ENCODE measurements around the gene OAF. TPM values are rescaled to one million over a fixed set of nuclear protein-coding genes. Genes with fewer than 3 reads are reported as not detected.
A peak's percentile ranks its signal among the peaks of the same experiment; 100 is the strongest.

Gene OAF
- total RNA-seq, 2 experiments from 2014 or later: 3.7 to 4.6 TPM

- Mint-ChIP-seq H3K4me1 (ENCODE audit: low read depth) (peaks cover 16% of the 10 kb centered on the region), H3K9me3 (no peaks in the 10 kb centered on the region), H3K27ac (no peak overlapping the region), H3K36me3 (ENCODE audit: low read depth) (no peaks in the 10 kb centered on the region), H3K27me3 (peaks cover 11% of the 10 kb centered on the region), H3K4me3 (peak overlapping the region; percentile 37)
- ATAC-seq (no peak), DNase-seq (no peak)
- ChIA-PET CTCF (interaction anchor here (1.2 to 2.1 kb wide), 2 partner anchors 17 to 91 kb away, joined by 4 to 12 read pairs; no protein-coding TSS in a partner anchor), POLR2A (no interaction called here)
- intact Hi-C loops (cut with micrococcal nuclease): no loop called here
- TF ChIP-seq CTCF (IDR thresholded peaks at IDR 0.05): no peak
These were observed 1.5 kb downstream of the OAF start for GRCh38 chr11:120212259-120212878.

GRCh38 chr11:120212926-120213325, 2.1 kb downstream of the OAF start:
- Mint-ChIP-seq H3K4me1 (ENCODE audit: low read depth) (peaks cover 16% of the 10 kb centered on the region), H3K4me3 (no peak overlapping the region), H3K9me3 (no peaks in the 10 kb centered on the region), H3K27me3 (peaks cover 9% of the 10 kb centered on the region), H3K36me3 (ENCODE audit: low read depth) (no peaks in the 10 kb centered on the region), H3K27ac (no peak overlapping the region)
- TF ChIP-seq CTCF (IDR thresholded peaks at IDR 0.05): no peak
- intact Hi-C loops (cut with micrococcal nuclease): no loop called here
- CTCF ChIA-PET: interaction anchor here (0.9 to 2.1 kb wide), 4 partner anchors 17 to 484 kb away, joined by 3 to 12 read pairs (median 4); partner anchors contain the start of gene NECTIN1
- ATAC-seq (no peak), DNase-seq (no peak)
- POLR2A ChIA-PET: no interaction called here

- TF ChIP-seq CTCF (IDR thresholded peaks at IDR 0.05): no peak
- intact Hi-C loops (cut with micrococcal nuclease): no loop called here
- peaks cover 16% of the 10 kb centered on the region for H3K4me1 Mint-ChIP-seq (ENCODE audit: low read depth)
- H3K9me3 Mint-ChIP-seq: no peaks in the 10 kb centered on the region
- no peak for ATAC-seq
- peaks cover 4% of the 10 kb centered on the region for H3K27me3 Mint-ChIP-seq
- H3K4me3 Mint-ChIP-seq: no peak overlapping the region
- no peaks in the 10 kb centered on the region for H3K36me3 Mint-ChIP-seq (ENCODE audit: low read depth)
- H3K27ac Mint-ChIP-seq: no peak overlapping the region
- POLR2A ChIA-PET: interaction anchor here (0.7 kb wide), 1 partner anchor 1150 kb away, joined by 3 read pairs; no protein-coding TSS in a partner anchor
- CTCF ChIA-PET: interaction anchor here (1.2 kb wide), 1 partner anchor 15 kb away, joined by 6 read pairs; no protein-coding TSS in a partner anchor
- no peak for DNase-seq
These were observed 3.7 kb downstream of the OAF start for GRCh38 chr11:120214581-120214980.

- H3K9me3 Mint-ChIP-seq: no peaks in the 10 kb centered on the region
- H3K27ac Mint-ChIP-seq: no peak overlapping the region
- peaks cover 2% of the 10 kb centered on the region for H3K27me3 Mint-ChIP-seq
- CTCF ChIA-PET: interaction anchor here (0.6 to 1.0 kb wide), 3 partner anchors 15 to 87 kb away, joined by 3 to 4 read pairs (median 3); no protein-coding TSS in a partner anchor
- no peak for DNase-seq
- H3K36me3 Mint-ChIP-seq (ENCODE audit: low read depth): no peaks in the 10 kb centered on the region
- intact Hi-C loops (cut with micrococcal nuclease): no loop called here
- TF ChIP-seq CTCF (IDR thresholded peaks at IDR 0.05): no peak
- no peak overlapping the region for H3K4me3 Mint-ChIP-seq
- POLR2A ChIA-PET: no interaction called here
- H3K4me1 Mint-ChIP-seq (ENCODE audit: low read depth): peaks cover 9% of the 10 kb centered on the region
- no peak for ATAC-seq
These were observed 4.8 kb downstream of the OAF start for GRCh38 chr11:120215634-120216033.

- peaks cover 1% of the 10 kb centered on the region for H3K27me3 Mint-ChIP-seq
- H3K27ac Mint-ChIP-seq: no peak overlapping the region
- H3K36me3 Mint-ChIP-seq (ENCODE audit: low read depth): no peaks in the 10 kb centered on the region
- peaks cover 13% of the 10 kb centered on the region for H3K4me1 Mint-ChIP-seq (ENCODE audit: low read depth)
- no peak for DNase-seq
- ATAC-seq: no peak
- intact Hi-C loops (cut with micrococcal nuclease): no loop called here
- POLR2A ChIA-PET: no interaction called here
- TF ChIP-seq CTCF (IDR thresholded peaks at IDR 0.05): no peak
- CTCF ChIA-PET: interaction anchor here (1.0 kb wide), 1 partner anchor 14 kb away, joined by 4 read pairs; no protein-coding TSS in a partner anchor
- no peaks in the 10 kb centered on the region for H3K9me3 Mint-ChIP-seq
- H3K4me3 Mint-ChIP-seq: no peak overlapping the region
These were observed 5.7 kb downstream of the OAF start for GRCh38 chr11:120216426-120217102.

All from activated CD8-positive, alpha-beta T cell treated with anti-CD3 and anti-CD28 coated beads for 36 hours (primary cell).